Measurements from ENCODE around the gene SGPP1.
A peak's percentile ranks its signal among the peaks of the same experiment; 100 is the strongest.
"Not testable (repeated sequence)": the region's sequence is repeated elsewhere in the genome, so short reads cannot be mapped to it uniquely, and the experiment has no call there.

SGPP1 gene

DNA sequence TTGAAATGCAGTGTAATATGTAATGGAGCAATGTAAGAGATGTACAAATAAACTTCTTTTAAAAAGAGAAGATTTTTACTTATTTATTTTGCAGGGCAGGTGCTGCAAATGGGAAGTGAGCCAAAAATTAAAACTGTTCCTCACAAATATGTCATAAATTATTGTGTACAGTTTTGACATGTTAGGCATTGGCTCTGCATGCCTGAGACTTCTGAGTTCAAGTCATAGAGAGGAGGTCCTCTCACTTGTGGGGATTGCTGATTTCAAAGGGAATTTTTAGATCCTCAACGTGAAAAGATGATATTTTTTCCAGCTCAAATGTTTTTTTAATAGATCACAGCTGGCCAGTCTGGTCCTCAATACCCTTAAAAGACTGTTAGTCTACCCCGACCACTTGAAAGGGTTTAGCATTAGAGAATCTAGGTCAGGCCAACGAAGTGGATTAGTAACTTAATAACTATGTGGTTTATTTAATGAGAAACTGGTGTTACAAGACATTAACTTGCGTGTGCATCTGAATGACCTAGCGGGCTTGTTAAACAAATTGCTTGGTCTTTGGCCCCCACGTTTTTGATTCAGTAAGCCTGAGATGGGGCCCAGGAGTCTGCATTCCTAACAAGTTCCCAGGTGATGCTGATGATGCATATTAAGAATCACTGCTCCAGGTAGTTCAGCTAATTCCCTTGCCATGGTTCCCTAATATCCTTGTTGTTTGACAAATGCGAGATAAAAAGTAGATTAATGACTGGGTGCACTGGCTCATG lies 55.3 kb downstream of the SGPP1 start:
- no peak for DNase-seq

- DNase-seq, result no peak
Measured at GRCh38 chr14:63671987-63672386, 55.9 kb downstream of the SGPP1 start.

DNA sequence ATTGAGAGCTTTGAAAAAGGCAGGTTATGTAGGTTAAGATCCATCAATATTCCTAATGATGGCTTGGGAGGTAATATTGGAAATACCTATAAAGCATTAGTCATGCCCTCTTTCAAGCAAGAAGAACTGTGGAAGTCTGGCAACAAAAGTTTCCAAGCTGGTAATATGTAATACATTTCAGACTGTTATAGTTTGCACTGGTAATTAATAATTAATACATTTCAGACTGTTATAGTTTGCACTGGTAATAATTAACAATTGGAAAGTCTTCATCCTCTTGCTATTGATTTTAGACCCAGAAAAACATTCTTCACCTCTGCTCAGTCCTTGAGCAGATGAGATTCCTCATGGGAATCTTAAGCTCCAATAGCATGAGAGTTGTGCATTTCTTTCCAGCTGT lies 57.2 kb downstream of the SGPP1 start:
- DNase-seq, result no peak

GRCh38 chr14:63666335-63666734 lies 61.5 kb downstream of the SGPP1 start:
- DNase-seq, result no peak

- no peak for DNase-seq
Measured at GRCh38 chr14:63663428-63664341, 64.2 kb downstream of the SGPP1 start.

GRCh38 chr14:63662776-63663175 lies 65.1 kb downstream of the SGPP1 start:
- no peak for DNase-seq

DNA sequence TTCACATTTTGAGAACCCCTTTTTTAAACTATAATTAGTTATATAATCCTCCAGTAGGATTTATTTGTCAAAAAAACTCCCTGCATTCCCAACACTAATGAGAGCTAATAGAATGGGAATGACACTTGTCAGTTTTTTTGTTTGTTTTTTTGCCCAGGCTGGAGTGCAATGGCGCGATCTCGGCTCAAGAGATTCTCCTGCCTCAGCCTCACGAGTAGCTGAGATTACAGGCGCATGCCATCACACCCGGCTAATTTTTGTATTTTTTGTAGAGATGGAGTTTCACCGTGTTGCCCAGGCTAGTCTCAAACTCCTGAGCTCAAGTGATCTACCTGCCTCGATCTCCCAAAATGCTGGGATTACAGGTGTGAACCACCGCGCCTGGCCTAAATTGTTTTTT lies 66.0 kb downstream of the SGPP1 start:
- DNase-seq, result not testable (repeated sequence)

DNA sequence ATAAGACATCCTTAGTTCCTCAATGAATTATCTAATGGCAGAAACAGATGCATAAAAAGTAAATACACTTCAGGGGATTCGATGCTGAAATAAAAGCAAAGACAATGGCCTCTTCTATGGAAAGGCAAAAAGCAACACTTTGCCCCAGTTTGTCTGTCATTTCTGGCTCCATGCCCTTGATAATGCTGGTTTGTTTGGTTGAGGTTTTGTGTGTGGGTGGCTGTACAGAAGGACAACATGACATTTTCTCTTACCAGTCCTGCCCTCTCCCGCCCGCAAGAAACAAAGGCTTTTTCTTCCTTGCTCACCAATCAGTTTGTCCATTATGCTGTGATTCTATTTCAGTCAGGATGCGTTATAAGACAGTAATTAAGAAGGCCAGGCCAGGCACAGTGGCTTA lies 68.1 kb downstream of the SGPP1 start:
- no peak for DNase-seq

GRCh38 chr14:63656194-63656593 lies 71.7 kb downstream of the SGPP1 start:
- no peak for DNase-seq

GRCh38 chr14:63654936-63655335 lies 72.9 kb downstream of the SGPP1 start:
- no peak for DNase-seq

DNA sequence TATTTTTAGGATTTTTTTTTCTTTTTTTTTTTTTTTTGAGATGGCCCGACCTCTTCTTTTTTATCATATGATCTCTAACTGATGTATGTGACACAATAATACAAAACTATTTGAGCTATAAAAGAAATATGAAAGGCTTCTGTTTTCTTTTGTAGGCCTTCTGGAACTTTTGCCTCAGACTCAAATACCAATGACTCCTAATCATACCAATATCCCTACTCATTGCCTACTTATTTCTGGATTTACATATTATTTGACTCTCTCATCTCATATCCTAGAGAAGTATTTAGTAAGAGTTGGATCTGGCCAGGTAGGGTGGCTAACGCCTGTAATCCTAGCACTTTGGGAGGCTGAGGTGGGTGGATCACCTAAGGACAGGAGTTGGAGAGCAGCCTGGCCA lies 73.5 kb downstream of the SGPP1 start:
- DNase-seq, result no peak

DNA sequence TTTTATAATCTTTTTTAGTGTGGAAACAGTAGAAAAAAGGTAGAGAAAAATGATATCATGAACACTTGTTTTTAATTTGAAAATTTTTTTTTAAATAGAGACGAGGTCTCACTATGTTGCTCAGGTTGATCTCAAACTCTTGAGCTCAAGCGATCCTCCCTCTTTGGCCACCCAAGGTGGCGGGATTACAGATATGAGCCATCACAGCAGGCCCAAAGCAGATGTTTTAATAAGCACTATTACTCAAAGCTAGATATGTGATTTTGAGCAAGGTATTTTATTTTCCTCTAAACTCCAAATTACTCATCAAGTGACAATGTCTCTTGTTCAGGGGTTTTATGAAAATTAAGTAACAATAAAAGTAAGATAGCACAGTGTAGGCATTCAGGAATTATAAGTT lies 75.5 kb downstream of the SGPP1 start:
- DNase-seq, result no peak

GRCh38 chr14:63650256-63650952 lies 77.5 kb downstream of the SGPP1 start:
- DNase-seq, result peak; percentile 9

DNA sequence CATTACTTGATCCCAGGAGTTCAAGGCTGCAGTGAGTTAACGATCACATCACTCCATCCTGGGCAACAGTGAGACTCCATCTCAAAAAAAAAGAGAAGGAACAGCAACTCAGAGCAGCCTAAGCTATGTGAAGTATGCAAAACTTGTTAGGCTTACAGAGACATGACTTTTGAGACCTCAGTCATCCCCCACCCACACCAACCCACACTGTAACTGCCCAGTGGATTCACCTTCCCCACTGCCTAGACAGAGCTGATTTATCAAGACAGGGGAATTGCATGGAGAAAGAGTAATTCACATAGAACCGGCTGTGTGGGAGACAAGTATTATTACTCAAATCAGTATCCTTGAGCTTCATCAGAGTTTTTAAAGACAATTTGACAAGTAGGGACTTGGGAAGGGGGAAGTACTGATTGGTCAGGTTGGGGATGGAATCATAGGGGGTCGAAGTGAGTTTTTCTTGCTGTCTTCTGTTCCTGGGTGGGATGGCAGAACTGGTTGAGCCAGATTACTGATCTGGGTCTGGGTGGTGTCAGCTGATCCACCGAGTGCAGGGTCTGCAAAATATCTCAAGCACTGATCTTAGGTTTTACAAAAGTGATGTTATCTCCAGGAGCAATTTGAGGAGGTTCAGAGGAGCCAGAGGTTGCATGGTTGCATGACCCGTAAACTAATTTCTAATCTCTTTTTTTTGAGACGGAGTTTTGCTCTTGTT lies 80.0 kb downstream of the SGPP1 start:
- DNase-seq, result no peak

DNA sequence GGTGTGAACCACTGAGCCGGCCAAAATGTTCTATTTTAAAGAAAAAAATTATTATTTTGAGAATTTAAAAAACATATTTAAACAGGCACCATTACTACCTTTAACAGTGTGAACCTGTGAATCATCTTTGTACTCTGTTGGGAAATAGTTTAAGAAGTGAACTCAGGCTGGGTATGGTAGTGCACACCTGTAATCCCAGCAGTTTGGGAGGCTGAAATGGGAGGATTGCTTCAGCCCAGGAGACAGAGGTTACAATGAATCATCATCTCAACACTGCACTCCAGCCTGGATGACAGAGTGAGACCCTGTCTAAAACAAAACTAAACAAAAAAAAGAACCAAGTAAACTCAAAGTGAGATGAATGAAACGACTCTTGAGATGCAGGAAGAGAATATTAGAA lies 83.1 kb downstream of the SGPP1 start:
- no peak for DNase-seq

DNA sequence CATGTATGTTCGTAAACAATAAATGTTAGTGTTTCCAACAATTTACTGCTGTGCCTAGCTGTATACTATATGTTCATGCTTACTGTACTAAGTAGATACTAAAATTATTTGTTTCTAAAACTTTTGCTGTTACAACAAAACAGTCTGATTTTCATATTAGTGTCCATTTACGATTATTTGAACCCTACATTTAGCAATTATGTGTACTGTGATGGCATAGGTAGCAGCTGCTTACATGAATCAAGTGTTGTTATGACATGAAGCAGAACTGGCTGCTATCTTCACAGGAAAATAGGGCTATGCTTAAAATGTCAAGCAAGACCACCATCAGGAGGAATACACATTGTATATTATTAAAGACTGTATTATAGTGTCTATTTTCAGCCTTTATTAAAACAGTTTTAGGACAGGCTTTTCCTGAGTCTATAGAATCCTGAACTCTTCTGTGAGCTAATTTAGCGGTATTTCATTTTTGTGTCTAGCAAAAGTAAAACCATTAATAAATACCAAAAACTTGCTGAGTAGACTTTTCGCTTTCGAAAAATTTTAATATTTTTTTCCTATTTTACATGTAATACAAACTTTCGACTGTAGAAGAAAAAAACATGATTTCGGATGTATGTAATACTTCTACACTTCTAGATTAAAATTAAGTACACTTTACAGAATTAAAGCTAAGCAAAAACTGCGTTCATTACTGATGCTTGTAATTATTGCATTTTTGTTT lies 85.0 kb downstream of the SGPP1 start:
- DNase-seq, result no peak

- DNase-seq, result peak; percentile 54
Measured at GRCh38 chr14:63642229-63642611, 85.6 kb downstream of the SGPP1 start.

- peak; percentile 89 for DNase-seq
Measured at GRCh38 chr14:63641473-63642228, 86.2 kb downstream of the SGPP1 start, which contains the start of gene WDR89. Gene WDR89, minus strand, starts transcription at chr14:63641871. Its CDS starts 41,929 bp downstream, at chr14:63599942.

- no peak for DNase-seq
Measured at GRCh38 chr14:63638493-63638892, 89.4 kb downstream of the SGPP1 start.

DNA sequence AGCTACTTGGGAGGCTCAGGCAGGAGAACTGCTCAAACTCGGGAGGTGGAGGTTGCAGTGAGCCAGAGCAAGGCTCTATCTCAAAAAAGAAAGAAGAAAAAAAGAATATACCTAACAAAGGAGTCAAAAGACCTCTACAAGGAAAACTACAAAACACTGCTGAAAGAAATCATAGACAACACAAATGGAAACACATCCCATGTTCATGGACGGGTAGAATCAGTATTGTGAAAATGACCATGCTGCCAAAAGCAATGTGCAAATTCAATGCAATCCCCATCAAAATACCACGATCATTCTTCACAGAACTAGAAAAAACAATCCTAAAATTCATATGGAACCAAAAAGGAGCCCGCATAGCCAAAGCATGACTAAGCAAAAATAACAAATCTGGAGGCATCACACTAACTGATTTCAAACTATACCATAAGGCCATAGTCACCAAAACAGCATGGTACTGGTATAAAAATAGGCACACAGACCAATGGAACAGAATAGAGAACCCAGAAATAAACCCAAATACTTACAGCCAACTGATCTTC lies 91.7 kb downstream of the SGPP1 start:
- not testable (repeated sequence) for DNase-seq

All from stimulated activated CD4-positive, alpha-beta T cell treated with anti-CD3 and anti-CD28 coated beads, Interleukin-12 subunit alpha, Interleukin-12 subunit beta, amount 100 ng/mL, for 4 hours (primary cell).